Measurements from ENCODE around the gene NEK10. TPM values are rescaled to one million over a fixed set of nuclear protein-coding genes. Genes with fewer than 3 reads are reported as not detected.
A peak's percentile ranks its signal among the peaks of the same experiment; 100 is the strongest.

Gene NEK10
- total and polyA plus RNA-seq, 2 donors (not counting 3 experiments of a cell fraction or from before 2014, with no cell fraction given), result 0.32 to 5.0 TPM

DNA sequence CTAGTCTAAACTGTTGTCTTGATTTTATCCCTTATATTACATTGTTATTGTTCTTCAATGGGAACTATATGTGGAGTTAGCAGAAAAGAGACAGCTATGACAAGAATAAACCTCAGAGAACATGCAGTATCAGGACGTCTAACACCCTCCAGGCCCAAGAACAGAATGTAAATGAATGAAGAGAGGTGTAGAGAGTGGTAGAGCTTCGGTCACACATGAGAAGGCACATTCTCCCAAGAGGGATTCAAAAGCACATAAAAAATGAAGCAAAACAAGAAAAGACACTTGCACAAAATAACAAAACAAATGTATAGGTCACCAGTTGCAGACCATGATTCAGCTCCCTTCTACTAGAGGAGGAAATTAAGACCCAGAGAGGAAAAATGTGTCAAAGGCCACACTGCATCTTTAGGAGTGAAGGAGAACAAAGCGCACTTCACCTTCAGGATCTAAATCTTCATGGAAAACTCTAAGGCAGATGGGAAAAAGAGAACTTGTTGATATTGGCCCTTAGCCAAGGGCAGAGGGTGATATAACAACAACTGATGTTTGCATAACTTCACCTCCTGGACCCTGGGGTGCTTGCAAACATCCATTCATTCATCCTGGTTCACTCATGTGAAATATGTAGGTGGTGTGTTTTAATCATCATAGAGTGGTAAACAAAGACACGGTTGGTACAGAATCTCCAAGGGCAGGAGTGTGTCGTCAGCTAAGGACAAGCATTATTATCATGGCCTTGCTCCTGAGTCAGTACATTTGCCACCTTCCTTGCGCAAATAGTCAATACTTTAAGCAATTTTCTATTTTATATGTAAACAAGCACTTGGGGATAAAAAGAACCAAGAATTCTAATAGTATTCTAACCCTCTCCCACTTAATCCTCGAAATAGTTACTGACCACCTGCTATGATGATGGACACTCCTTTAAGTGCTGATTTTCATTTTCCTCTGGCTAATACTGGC lies 8.8 kb downstream of the NEK10 start:
- ChIA-PET POLR2A (no interaction called here), CTCF (interaction anchor here (0.6 to 1.4 kb wide), 5 partner anchors 43 to 321 kb away, joined by 3 to 4 read pairs (median 3); no protein-coding TSS in a partner anchor)
- H4K20me1 ChIP-seq (replicated peaks; ENCODE audit: control insufficient read depth, extremely low read depth, insufficient read depth, low read length), result no peaks in the 10 kb centered on the region
- TF ChIP-seq, protein P1, sequence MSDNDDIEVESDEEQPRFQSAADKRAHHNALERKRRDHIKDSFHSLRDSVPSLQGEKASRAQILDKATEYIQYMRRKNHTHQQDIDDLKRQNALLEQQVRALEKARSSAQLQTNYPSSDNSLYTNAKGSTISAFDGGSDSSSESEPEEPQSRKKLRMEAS (IDR thresholded peaks at IDR 0.05; ENCODE audit: insufficient read depth, insufficient read length), result no peak
- peak; percentile 97 for TF ChIP-seq POLR2AphosphoS5 (IDR thresholded peaks at IDR 0.05; ENCODE audit: insufficient read depth, low read depth, low read length)
- peak; percentile 70 for TF ChIP-seq POLR2A (IDR thresholded peaks at IDR 0.05; ENCODE audit: low read depth, low read length)
- peak; percentile 60 for TF ChIP-seq JUN (IDR thresholded peaks at IDR 0.05; ENCODE audit: borderline replicate concordance, insufficient read depth, insufficient read length, low read depth)
- TF ChIP-seq, protein P2, sequence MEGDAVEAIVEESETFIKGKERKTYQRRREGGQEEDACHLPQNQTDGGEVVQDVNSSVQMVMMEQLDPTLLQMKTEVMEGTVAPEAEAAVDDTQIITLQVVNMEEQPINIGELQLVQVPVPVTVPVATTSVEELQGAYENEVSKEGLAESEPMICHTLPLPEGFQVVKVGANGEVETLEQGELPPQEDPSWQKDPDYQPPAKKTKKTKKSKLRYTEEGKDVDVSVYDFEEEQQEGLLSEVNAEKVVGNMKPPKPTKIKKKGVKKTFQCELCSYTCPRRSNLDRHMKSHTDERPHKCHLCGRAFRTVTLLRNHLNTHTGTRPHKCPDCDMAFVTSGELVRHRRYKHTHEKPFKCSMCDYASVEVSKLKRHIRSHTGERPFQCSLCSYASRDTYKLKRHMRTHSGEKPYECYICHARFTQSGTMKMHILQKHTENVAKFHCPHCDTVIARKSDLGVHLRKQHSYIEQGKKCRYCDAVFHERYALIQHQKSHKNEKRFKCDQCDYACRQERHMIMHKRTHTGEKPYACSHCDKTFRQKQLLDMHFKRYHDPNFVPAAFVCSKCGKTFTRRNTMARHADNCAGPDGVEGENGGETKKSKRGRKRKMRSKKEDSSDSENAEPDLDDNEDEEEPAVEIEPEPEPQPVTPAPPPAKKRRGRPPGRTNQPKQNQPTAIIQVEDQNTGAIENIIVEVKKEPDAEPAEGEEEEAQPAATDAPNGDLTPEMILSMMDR (IDR thresholded peaks at IDR 0.05; ENCODE audit: extremely low read depth in 1 of 2, insufficient read depth in 1 of 2, low read depth in 1 of 2, low read length in 2 of 2), result no peak
- TF ChIP-seq FOS (IDR thresholded peaks at IDR 0.05; ENCODE audit: borderline replicate concordance, insufficient read depth, low read length), result peak; percentile 62
- TF ChIP-seq GATA2 (IDR thresholded peaks at IDR 0.05; ENCODE audit: insufficient read depth, insufficient read length, low read depth, low read length), result peak; percentile 54
- intact Hi-C loops (cut with micrococcal nuclease) (loop anchor here (1.0 to 2.0 kb wide), 6 partner anchors 20 to 230 kb away; no protein-coding TSS in a partner anchor), dilution Hi-C loops (cut with MboI; ENCODE audit: extremely low pct_ligation_motif_present, low sequenced_read_pairs) (no loop called here)
- no peak overlapping the region for H3K4me3 ChIP-seq (replicated peaks in 1 of 3; ENCODE audit: insufficient read depth in 1 of 3, low read depth in 1 of 3, low read length in 3 of 3)
- H3K27ac ChIP-seq (ENCODE audit: insufficient read depth, low read depth, low read length), result peak overlapping the region; percentile 58
- no peaks in the 10 kb centered on the region for H3K36me3 ChIP-seq (ENCODE audit: control insufficient read depth in 2 of 2, extremely low read depth in 1 of 2, insufficient read depth in 2 of 2, low read length in 2 of 2)
- no TSS peak for BruUV-seq (replicated peaks)
- peak; percentile 98 for DNase-seq (ENCODE audit: low read depth, low spot score)
- H3K79me2 ChIP-seq (ENCODE audit: control insufficient read depth, insufficient read depth, low read length), result no peaks in the 10 kb centered on the region
- H3K4me2 ChIP-seq (ENCODE audit: insufficient read depth, low read length), result peak overlapping the region; percentile 80
- H3K4me1 ChIP-seq (ENCODE audit: control insufficient read depth, extremely low read depth, insufficient read depth, low read length), result peaks cover 35% of the 10 kb centered on the region
- no peaks in the 10 kb centered on the region for H3K27me3 ChIP-seq (ENCODE audit: control insufficient read depth in 2 of 2, insufficient read depth in 2 of 2, low read length in 2 of 2)
- no peak overlapping the region for H2AFZ ChIP-seq (ENCODE audit: low read depth, low read length)
- H3K9ac ChIP-seq (replicated peaks; ENCODE audit: extremely low read depth, insufficient read depth, low read length), result peak overlapping the region; percentile 10
- no peaks in the 10 kb centered on the region for H3K9me3 ChIP-seq (replicated peaks; ENCODE audit: control insufficient read depth, insufficient read depth, low read length)
- no peaks in the 10 kb centered on the region for H3K9me1 ChIP-seq (replicated peaks; ENCODE audit: control insufficient read depth, extremely low read depth, insufficient read depth, low read length)
- peak; percentile 77 for FAIRE-seq
